Retina (tissue), 1 donor: Measurements from ENCODE around the gene DTYMK.

Source experiments
- DNase-seq: peaks from one replicate; pipeline ENCODE4 v3.0.0-alpha.2; 2016

DTYMK gene, protein sequence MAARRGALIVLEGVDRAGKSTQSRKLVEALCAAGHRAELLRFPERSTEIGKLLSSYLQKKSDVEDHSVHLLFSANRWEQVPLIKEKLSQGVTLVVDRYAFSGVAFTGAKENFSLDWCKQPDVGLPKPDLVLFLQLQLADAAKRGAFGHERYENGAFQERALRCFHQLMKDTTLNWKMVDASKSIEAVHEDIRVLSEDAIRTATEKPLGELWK

GRCh38 chr2:241686650-241687425, at the start of gene DTYMK:
Gene DTYMK (minus strand): TSS chr2:241686815. CDS start chr2:241686783, 32 bp downstream.
- peak; percentile 96 for DNase-seq

DNA sequence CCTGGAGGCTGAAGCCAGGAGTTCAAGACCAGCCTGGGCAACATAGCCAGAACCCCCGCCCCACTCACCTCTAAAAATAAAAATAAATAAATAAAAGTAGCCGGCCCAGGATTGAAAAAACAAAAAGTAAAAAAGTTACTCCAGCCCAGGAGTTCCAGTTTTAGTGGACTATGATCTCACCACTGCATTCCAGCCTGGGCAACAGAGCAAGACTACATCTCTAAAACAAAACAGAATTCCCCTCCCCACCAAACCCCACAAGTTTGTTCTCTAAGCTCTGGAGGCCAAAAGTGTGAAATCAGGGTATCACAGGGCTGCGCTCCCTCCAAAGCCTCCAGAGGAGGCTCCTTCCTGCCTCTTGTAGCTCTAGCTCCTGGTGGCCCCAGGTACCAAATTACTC, 49.5 kb upstream of the DTYMK start:
- DNase-seq = no peak

DNA sequence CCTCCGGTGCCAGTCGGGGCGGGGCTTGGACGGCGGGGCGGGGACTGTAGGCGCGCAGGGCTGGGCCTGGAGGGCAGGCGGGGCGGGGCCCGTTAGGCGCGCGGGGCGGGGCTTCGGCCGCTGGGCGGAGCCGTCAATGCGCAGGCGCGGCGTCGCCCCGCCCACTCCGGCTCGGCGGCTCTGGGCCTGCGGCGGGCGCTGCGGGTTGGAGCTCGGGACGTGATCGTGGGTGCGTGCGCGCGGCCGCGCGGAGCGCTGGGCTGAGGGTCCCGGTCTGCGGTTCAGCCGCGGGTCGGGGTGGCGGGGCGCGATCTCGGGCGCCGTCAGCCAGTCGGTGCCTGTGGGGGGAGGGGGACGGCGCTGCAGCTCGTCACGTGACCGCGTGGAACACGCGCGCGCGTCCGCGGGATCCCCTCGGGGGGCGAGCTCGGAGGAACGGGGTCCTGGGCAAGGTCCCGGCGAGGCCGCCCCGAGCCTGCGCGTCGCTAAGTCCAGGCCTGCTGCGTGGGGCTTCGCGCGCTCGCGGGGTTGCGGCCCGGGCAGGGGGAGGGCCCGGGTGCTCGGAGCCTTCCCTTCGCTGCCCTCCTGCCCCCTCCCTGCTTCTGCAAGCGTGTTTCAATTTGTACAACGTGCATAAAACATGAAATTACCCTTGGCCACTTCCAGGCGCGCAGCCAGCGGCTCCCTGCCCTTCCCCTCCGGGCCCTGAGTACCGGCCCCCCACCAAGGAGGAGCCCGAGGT, 48.0 kb upstream of the DTYMK start, which contains the start of gene D2HGDH:
Gene D2HGDH, plus strand, starts transcription at position 164 of the 742 bp plus-strand sequence. CDS start 595 bp downstream, outside the sequence.
- DNase-seq = peak; percentile 90

GRCh38 chr2:241734208-241734466, 47.5 kb upstream of the DTYMK start:
- no peak for DNase-seq

DNA sequence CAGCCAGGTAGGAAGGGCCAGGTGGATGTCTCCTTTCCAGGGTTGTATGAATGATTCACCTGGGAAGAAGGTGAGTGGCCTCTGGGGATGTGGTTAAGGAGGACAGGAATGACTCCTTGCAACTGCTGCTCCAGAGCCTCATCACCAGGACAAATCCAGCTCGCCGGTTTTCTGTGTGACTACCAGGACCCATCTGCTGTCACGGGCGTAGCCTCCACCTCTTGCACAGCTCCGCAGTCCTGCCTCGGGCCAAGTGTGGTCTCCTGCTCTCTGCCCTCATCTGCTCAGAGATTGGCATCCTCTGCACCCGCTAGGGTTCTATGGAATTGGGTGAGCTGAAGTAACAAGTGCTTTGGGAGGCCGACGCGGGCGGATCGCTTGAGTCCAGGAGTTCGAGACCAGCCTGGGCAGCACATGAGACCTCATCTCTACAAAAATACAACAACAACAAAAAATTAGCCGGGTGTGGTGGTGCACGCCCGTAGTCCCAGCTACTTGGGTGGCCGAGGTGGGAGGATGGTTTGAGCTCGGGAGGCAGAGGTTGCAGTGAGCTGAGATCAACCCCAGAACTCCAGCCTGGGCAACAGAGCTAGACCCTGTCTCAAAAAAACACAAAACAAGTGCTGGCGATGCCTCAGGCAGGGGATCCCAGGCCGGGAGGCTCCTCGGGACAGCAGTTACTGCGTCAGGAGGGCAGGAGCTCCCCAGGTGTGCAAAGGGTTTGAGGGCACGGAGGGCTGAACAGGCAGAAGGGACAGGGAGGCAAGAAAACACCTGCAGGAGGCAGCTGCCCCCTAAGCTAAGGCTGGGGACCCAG, 47.0 kb upstream of the DTYMK start:
- peak; percentile 17 for DNase-seq

DNA sequence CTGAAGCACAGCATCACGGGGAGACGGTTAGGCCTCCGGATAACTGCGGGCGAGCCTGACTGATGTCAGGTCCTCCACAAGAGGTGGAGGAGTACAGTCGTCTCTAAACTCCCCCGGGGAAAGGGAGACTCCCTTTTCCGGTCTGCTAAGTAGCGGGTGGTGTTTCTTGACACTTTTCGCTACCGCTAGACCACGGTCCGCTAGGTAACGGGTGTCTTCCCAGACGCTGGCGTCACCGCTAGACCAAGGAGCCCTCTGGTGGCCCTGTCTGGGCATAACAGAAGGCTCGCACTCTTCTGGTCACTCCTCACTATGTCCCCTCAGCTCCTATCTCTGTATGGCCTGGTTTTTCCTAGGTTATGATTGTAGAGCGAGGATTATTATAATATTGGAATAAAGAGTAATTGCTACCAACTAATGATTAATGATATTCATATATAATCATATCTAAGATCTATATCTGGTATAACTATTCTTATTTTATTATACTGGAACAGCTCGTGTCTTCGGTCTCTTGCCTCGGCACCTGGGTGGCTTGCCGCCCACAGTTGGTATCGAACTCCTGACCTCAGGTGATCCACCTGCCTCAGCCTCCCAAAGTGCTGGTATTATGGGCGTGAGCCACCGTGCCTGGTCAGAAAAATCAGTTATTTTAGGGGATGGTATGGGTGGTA, 46.0 kb upstream of the DTYMK start:
- DNase-seq = peak; percentile 38

DNA sequence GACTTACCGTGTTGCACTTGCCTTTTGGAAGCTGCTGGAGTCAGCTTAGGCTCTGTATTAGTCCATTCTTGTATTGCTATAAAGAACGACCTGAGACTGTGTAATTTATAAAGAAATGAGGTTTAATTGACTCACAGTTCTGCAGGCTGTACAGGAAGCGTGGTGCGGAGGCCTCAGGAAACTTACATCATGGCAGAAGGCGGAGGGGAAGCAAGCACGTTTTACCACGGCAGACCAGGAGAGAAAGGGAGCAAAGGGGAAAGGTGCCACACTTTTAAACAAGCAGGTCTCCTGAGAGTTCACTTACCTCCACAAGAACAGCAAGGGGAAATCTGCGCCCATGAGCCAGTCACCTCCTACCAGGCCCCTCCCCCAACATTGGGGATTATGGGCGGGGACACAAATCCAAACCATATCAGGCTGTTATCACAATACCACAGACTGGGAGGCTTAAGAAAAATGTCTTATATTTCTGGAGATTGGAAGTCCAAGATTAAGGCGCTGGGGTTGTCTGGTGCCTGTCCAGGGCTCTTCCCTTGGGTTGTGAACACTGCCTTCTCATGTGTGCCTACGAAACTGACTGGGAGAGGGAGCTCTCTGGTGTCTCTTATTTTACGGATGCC, 44.2 kb upstream of the DTYMK start:
- no peak for DNase-seq

GRCh38 chr2:241729868-241730267, 43.3 kb upstream of the DTYMK start:
- no peak for DNase-seq

DNA sequence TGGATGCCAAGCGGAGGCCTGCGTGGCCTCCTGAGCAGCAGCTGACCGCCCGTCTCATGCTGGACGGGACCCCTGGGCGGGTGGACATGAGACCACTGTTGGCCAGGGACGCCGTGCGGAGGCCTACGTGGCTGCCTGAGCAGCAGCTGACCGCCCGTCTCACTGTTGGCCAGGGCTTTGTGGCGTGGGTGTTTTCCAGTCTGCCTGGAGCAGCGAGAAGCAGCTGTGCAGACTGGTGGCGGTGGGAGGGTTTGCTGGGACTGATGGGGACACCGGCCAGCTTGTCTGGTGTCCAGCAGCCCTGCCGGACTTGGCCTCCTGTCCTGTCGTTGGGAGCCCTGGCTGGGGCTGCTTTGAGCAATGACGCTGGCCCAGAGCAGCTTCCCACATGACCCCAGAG, 42.0 kb upstream of the DTYMK start:
- DNase-seq = no peak

GRCh38 chr2:241728000-241728399, 41.4 kb upstream of the DTYMK start:
- no peak for DNase-seq

- DNase-seq = no peak
Observed at GRCh38 chr2:241726459-241726858, 39.8 kb upstream of the DTYMK start.

- DNase-seq = no peak
Observed at GRCh38 chr2:241724975-241725870, 38.6 kb upstream of the DTYMK start.

GRCh38 chr2:241724259-241724974, 37.8 kb upstream of the DTYMK start:
- DNase-seq = no peak

DNA sequence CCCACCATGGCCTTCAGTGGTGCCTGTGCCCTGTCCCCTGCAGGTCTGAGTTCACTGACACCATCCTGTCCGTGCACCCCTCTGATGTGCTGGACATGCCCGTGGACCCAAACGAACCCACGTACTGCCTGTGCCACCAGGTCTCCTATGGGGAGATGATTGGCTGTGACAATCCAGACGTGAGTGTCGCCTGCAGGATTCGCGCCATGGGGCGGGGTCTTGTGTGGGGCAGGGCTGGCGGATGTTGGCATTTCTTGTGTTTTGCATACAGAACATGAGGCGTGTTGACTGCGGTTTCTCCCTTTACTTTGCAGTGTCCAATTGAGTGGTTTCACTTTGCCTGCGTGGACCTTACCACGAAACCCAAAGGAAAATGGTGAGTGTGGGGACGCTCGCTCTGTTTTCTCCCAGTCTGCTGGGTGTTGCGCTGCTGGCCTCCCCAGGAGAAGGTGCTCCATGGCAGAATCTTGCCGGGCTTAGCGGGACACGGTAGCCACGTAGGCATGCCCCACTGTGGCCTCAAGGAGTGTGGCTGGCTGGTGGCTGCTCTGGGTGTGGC, 36.4 kb upstream of the DTYMK start:
- DNase-seq = no peak

DNA sequence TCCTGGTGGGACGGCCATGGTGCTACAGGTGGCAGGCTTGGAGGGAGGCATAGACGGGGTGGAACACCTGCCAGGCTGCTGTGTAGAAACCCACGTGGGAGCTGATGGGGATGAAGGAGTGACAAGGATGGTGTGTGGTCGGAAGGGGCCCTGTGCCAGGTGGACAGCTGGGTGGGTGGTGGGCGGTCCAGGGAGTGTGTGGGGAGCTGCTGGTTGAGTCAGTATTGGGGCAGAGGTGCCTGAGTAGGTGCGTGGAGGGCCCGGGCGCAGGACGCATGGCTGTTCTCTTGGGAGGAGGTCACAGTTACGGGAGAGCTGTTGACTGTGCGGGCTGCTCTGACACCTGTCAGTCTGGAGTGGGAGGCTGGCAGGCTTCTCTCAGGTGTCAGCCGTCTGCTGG, 35.2 kb upstream of the DTYMK start:
- DNase-seq = no peak

- DNase-seq = no peak
Observed at GRCh38 chr2:241720560-241720959, 33.9 kb upstream of the DTYMK start.

DNA sequence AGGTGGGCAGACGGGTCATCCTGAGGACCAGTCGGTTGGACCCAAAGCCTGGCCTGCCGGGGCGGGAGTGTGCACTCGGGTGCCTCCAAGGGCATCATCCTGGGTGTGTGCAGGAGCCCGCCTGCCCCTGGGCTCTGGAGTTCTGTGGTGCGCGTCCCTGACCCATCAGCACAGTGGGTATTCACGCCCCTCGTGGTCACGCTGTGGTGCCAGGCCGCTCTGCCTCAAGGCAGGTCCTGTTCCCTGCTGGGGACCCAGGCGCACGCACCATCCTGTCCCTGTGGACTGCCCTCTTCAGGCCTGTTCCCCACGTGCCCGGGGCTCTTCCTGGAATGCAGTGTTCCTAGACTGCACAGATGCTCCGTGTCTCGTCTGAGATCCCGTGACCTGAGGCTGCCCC, 33.5 kb upstream of the DTYMK start:
- no peak for DNase-seq

DNA sequence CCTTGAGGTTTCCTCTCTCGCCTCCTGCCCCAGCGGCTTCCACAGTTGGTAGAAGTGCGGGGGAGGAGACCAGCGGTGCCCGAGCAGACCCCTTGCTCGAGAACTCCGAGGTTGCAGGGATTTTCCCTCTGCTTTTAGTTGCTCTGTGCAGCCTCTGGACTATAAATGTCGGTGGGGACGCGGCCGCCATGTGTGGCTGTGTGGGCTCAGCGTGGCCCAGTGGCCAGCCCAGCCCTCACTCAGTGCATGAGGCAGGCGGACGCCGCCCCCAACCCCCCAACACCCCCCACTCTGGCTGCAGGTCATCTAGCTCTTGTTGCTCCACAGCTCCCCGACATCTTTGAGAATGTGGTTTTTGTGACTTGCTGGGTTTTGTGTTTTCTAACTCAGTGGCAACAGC, 32.5 kb upstream of the DTYMK start:
- DNase-seq = no peak

DNA sequence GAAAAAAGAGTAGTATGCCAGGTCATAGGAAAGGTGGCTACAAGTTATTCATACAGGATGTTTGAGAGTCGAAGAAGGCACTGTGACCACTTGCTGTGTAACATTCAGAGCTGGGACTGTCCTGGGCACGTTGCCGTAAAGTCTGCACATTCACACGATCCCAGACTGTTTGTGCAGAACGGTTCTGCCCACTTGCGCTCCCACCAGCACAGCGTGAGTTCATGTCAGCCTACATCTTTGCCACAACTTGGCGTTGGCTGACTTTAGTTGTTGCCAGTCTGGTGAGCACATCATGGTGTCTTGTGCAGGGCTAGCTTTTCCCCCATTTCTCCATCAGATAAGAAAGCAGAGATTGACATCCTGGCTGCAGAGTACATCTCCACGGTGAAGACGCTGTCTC, 22.3 kb upstream of the DTYMK start:
- no peak for DNase-seq

DNA sequence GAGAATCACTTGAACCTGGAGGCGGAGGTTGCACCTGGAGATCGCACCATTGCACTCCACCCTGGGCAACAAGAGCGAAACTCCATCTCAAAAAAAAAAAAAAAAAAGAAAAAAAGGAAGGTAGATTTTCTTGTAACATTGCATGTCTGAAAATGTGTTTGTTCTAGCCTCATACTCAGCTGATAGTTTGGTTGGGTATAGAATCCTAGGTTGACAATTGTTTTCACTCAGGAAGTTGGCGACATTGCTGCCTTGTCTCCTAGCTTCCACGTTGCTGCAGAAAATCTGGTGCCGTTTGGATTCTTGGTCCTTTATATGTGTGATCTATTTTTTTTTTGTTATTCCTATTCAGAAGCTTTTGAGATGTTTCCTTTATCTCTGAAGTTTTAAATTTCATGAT, 19.9 kb upstream of the DTYMK start:
- no peak for DNase-seq
